ENCODE results near the gene SPINK8.
"Not testable (repeated sequence)": the region's sequence is repeated elsewhere in the genome, so short reads cannot be mapped to it uniquely, and the experiment has no call there.

The SPINK8 gene

GRCh38 chr3:48333346-48334245, at the start of gene SPINK8:
Gene SPINK8, minus strand, starts transcription at chr3:48333661. Its CDS starts 5,320 bp downstream, at chr3:48328341.
- not testable (repeated sequence) for DNase-seq

DNA sequence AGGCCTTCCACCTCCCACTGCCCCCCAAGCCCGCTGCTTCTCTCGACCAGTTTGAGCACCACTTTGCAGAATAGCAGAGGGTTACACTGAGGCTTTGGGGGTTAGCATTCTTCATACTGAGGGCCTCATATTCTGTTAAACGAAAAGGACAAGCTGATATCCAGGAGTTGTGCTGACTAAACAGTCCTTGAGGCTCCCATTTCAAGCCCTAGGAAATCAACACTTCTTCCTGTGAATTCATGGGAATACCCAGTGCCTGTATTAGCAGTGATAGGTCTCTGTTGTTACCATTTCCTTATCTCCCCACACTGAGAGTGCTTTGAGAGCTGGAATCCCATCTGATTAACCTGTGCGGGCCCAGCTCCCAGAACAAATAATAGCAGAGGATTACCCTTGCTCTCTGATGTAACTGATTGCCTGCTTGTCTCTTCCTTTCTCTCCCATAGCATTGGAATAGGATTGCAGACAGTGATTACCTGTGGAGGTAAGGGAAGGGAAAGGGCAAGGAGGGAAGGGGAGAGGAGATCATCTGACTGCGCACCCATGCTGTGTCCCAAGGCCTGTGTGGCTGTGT, 39.5 kb upstream of the SPINK8 start:
- no peak for DNase-seq

DNA sequence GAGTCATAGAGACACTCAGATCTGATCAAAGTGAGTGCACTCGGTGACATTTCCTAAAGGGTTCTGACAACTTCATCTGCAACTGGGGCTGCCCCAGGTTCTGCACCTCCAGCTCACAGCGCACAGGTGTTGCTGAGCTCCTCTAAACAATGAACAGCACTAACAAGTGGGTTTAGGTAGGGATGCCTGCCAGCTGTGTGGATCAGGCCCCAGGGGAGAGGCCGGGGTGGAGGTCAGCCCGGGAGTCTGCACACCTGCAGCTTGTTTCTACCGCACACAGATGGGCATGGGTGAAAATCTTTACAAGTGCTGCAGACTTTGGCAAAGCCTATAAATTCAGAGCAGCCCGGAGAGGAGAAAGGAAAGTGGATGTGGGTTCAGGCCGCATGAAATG, 38.9 kb upstream of the SPINK8 start:
- no peak for DNase-seq

- DNase-seq: no peak
Observed at GRCh38 chr3:48371651-48372376, 38.4 kb upstream of the SPINK8 start, which contains the start of gene FBXW12. Gene FBXW12, plus strand, starts transcription at chr3:48372219. Its CDS starts 549 bp downstream, at chr3:48372768.

DNA sequence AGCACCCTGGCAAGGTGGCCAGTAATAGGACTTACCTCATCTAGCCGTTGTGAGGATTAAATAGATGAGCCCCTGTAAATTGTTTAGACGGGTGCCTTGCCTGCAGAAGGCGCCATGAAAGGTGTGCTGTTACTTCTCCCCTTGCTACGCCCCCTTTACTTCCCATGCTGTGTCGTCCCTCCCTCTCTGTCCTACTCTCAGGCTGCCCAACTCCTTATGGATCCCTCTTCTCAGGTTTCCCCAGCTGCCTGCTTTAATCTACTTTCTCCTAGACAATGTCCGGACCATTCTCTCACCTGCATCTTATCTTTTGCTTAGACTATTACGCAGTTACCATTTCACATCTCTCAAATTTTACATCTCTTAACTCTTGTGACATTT, 36.9 kb upstream of the SPINK8 start:
- no peak for DNase-seq

DNA sequence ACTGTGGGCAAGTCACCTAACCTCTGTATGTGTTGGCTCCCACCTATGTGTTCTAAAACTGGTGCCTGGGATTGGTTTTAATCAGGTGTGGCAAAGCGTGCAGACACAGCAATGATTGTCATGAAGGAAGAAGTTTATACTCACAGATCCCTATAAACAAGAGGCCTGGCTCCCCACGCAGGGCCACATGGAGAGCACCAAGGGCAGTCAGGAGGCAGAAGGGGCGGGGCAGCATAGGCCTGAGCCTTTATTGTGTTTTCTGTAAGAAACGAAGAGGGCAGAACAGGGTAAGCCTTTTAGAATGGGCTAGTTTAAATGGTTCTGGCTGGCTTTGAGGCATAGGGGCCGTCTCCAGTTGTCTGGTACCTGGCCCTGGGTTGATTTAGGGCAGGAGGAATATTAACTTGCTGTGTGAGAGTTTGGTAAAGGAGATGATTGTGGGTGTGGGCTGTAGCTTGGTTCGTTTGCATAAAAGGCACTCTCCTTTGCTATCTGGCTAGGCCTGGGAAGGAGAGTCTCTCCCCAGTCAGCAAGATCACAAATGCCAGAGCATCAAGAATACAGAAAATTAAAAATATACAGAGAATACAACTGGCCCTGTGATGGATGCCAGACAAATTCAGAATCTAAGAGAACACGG, 36.4 kb upstream of the SPINK8 start:
- DNase-seq: no peak

- no peak for DNase-seq
Observed at GRCh38 chr3:48367201-48367600, 33.7 kb upstream of the SPINK8 start.

- DNase-seq: no peak
Observed at GRCh38 chr3:48364840-48365239, 31.4 kb upstream of the SPINK8 start.

- no peak for DNase-seq
Observed at GRCh38 chr3:48361928-48362327, 28.5 kb upstream of the SPINK8 start.

GRCh38 chr3:48356419-48356818, 23.0 kb upstream of the SPINK8 start:
- DNase-seq: no peak

DNA sequence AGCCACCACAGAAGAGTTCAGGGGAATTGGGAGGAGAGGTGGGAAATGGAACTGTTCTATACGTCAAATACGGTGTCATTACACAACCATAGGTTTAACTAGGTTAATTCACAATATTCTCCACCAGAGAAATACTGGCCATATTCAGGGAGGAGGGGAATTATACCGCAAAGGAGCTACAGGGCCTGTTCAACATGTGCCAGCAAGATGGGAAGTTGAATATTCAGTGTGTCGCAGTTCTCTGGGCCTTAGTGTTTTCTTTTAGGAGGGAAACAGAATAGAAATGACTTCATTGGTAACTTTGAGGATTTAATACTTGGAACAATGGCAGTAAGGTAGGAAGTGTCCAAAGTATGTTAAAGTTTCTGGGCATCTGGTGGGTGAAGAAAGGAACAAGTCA, 20.5 kb upstream of the SPINK8 start:
- DNase-seq: no peak

- DNase-seq: no peak
Observed at GRCh38 chr3:48352546-48352945, 19.1 kb upstream of the SPINK8 start.

GRCh38 chr3:48347500-48347899, 14.0 kb upstream of the SPINK8 start:
- no peak for DNase-seq

- no peak for DNase-seq
Observed at GRCh38 chr3:48345946-48346572, 12.6 kb upstream of the SPINK8 start.

GRCh38 chr3:48344867-48345507, 11.5 kb upstream of the SPINK8 start:
- no peak for DNase-seq

- DNase-seq: no peak
Observed at GRCh38 chr3:48343432-48343831, 10.0 kb upstream of the SPINK8 start.

DNA sequence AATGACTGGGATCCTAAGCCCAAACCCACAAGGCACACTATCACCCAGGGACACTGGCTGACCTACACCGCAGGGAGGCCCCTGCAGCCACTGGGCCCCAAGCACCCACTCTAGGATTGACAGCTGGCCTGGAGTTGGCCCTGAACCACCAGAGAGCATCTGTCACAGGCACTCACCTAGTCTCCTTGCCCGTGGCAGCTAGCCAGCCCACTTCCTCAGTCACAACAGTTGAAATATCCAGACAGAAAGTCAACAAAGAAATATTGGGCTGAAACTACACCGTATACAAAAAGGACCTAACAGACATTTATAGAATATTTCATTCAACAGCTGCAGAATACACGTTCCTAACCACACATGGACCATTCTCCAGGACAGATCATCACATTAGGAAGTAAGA, 5.2 kb upstream of the SPINK8 start:
- DNase-seq: no peak

GRCh38 chr3:48337536-48337935, 4.1 kb upstream of the SPINK8 start:
- not testable (repeated sequence) for DNase-seq

GRCh38 chr3:48335286-48335685, 1.8 kb upstream of the SPINK8 start:
- DNase-seq: not testable (repeated sequence)

GRCh38 chr3:48334605-48335004, 1.1 kb upstream of the SPINK8 start:
- no peak for DNase-seq

- DNase-seq: not testable (repeated sequence)
Observed at GRCh38 chr3:48331706-48332435, 1.6 kb downstream of the SPINK8 start.

Data from activated CD4-positive, CD25-positive, alpha-beta regulatory T cell (primary cell).